SK-N-MC (cell line): ENCODE data around the gene ZNF407.

Experiments
- DNase-seq: peaks from one replicate; pipeline ENCODE4 v3.0.0-alpha.2; 2011; ENCODE audit warnings: low read depth, low spot score
- H3K27ac ChIP-seq: fragments of 200-600 bp; sonication (generic); 2 replicates; pipeline ENCODE4 v1.5.1; 2016; ENCODE audit warnings: mixed run types
- H3K36me3 ChIP-seq: fragments of 200-600 bp; sonication (generic); 2 replicates; pipeline ENCODE4 v1.6.1; 2017; ENCODE audit warnings: antibody characterized with exemption, low read length, mixed read lengths; ENCODE audit not compliant: insufficient read depth
- H3K4me3 ChIP-seq: fragments of 200-600 bp; sonication (generic); 2 replicates; pipeline ENCODE4 v1.5.1; 2016
- H3K9ac ChIP-seq: fragments of 200-600 bp; sonication (generic); 2 replicates; pipeline ENCODE4 v1.8.0; 2017; ENCODE audit warnings: mixed run types, mixed read lengths; ENCODE audit not compliant: insufficient read length
- H3K9me3 ChIP-seq: fragments of 200-600 bp; sonication (generic); 2 replicates; pipeline ENCODE4 v1.6.1; 2017; ENCODE audit warnings: low read depth, mild to moderate bottlenecking, antibody characterized with exemption, low read length, moderate library complexity, mixed read lengths
- EZH2 ChIP-seq: fragments of 200-600 bp; sonication (generic); IDR thresholded peaks from one replicate; pipeline ENCODE4 v1.6.1; 2017; ENCODE audit warnings: antibody characterized with exemption
- FOXP2 ChIP-seq: optimal IDR thresholded peaks from 2 replicates; pipeline ENCODE3; 2011; ENCODE audit warnings: mild to moderate bottlenecking, moderate library complexity; ENCODE audit not compliant: insufficient read depth; ENCODE audit errors: extremely low read length, control extremely low read depth
- POLR2AphosphoS5 ChIP-seq: IDR thresholded peaks from 2 replicates; pipeline ENCODE4 v1.6.1; 2012; ENCODE audit warnings: mild to moderate bottlenecking, low read depth, low read length, borderline replicate concordance

Gene ZNF407

DNA sequence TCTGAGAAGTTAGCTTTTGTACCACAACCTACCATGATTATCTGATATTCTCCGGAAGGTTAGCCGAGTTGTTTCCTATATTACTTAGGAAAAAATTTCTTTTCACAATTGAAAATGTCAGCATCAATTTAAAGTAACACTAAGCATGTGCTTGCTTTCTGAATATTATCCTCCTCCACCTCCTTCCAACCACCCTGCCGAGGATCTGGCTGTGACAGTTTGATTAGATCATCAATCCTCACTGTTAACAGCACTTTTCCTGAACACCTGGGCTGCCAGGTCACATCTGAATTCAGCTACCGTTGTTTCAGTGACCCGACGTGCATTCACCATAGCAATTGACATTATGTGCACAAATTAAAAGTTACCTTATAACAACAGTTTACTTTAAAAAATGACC is 207.0 kb downstream of the ZNF407 start:
- Histone ChIP-seq H3K36me3 (no peaks in the 10 kb centered on the region), H3K9ac (no peak overlapping the region), H3K9me3 (no peaks in the 10 kb centered on the region), H3K27ac (no peak overlapping the region), H3K4me3 (no peak overlapping the region)
- TF ChIP-seq EZH2 (no peak), POLR2AphosphoS5 (no peak), FOXP2 (no peak)
- DNase-seq: no peak

DNA sequence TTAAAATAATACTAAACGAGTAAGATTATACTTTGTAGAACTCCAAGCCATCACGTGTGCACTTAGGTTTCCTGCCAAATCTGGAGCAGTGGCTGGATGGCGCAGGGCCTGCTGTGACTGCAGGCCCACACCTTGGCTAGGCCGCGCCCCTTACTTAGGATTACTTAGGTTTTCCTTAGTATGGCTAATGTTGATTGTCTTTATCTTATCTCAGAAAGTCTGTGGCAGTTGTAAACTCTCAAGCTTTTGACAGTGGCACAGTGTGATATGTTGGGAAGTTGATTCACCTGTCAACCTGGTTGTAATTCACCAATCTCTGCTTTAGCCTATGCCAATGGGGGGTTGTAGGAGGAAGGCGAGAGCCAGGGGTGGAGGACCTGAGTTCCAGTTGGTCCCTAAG is 208.4 kb downstream of the ZNF407 start:
- DNase-seq: no peak
- no peak overlapping the region for H3K9ac ChIP-seq

DNA sequence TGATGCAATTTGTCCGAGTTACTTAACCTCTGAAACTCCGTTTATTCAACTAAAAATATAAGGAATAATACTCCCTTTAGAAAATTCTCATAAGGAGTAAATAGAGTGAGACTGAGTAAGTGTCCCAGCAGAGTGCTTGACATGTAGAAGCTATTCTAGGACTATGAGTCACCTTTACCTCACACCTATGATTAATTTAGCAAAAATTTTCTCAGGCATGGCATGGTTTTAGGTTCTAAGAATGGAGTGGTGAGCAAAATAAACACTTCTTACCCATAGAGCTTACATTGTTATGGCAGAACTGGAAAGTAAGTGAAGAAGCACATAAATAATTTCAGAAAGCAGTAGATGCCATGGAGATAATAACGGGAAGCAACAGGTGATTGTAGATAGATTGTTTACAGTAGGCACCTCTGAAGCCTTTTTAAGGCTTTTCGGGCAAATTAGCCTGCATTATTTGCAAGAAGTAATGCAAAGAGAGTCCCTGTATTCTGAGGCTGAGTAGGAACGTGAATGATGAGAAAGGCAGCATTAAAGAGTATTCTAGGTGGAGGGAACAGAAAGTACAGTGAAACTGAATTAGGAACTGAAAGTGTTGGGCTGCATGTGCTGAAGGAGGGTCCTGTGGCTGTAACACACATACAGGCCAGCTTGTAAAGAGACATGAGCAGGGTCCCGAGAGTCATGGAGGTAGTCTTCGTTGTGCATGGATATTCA is 209.2 kb downstream of the ZNF407 start:
- no peak overlapping the region for H3K9ac ChIP-seq

More for the DNA sequence above, 208.4 kb downstream of the ZNF407 start:
- Histone ChIP-seq H3K9me3 (no peaks in the 10 kb centered on the region), H3K27ac (no peak overlapping the region), H3K36me3 (no peaks in the 10 kb centered on the region), H3K4me3 (no peak overlapping the region)
- TF ChIP-seq POLR2AphosphoS5: no peak
- TF ChIP-seq EZH2: no peak
- no peak for TF ChIP-seq FOXP2

DNA sequence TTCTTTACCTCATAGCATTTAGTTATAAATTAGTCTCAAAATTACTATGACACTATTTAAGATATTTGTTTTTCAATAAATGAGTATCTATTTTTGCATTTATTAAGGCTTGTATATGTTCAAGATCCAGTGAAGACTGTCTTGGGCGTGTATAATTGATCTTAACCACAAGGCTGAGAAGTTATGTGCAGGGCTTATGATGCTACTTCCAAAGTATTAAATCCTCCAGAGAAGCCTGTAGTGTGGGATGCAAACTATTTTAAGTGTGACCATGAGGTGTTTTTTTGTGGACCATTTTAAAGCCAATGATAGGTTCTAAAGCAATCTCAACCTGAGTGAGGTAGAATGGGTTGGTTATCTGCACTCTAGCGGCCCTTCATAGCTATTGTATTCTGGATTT is 219.9 kb downstream of the ZNF407 start:
- H3K9me3 ChIP-seq: no peaks in the 10 kb centered on the region
- no peak for DNase-seq
- H3K36me3 ChIP-seq: no peaks in the 10 kb centered on the region
- H3K9ac ChIP-seq: no peak overlapping the region
- no peak for TF ChIP-seq POLR2AphosphoS5
- TF ChIP-seq EZH2: no peak
- TF ChIP-seq FOXP2: no peak
- H3K27ac ChIP-seq: no peak overlapping the region
- H3K4me3 ChIP-seq: no peak overlapping the region

More for the DNA sequence above, 209.2 kb downstream of the ZNF407 start:
- DNase-seq: no peak
- no peak overlapping the region for H3K4me3 ChIP-seq
- no peak for TF ChIP-seq FOXP2
- TF ChIP-seq EZH2: no peak
- no peak for TF ChIP-seq POLR2AphosphoS5
- H3K9me3 ChIP-seq: no peaks in the 10 kb centered on the region
- no peaks in the 10 kb centered on the region for H3K36me3 ChIP-seq
- H3K27ac ChIP-seq: no peak overlapping the region

DNA sequence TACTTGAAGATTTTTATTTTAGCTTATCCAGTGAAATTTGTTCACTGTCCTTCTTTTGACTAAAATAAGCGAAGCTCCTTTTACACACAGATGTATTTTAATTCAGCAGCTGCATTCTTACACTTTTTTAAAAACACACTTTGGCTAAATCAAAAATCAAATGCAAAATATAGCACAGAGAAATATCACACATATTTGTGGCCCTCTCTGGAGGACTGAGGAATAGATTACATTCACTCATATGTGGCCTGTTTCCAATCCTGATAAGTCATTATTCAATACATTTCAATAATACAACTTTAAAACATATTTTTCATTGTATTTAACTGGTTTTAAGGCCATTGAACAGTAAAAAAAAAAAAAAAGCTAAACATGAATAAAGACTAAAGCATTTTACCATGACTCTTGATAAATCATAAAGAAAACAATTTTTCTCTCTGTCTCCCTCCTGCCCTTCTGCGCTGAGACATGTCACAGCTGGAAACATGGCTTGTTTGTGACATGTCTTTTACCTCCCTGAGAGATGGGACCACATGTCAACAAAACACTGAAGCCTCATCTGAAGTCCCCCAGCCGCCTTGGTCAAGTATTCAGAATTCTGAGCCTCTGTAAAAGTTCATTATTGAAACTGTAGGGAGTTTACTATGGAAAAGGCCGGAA is 221.0 kb downstream of the ZNF407 start:
- Histone ChIP-seq H3K4me3 (no peak overlapping the region), H3K36me3 (no peaks in the 10 kb centered on the region), H3K27ac (no peak overlapping the region), H3K9me3 (no peaks in the 10 kb centered on the region), H3K9ac (no peak overlapping the region)
- no peak for DNase-seq
- TF ChIP-seq FOXP2 (no peak), EZH2 (no peak), POLR2AphosphoS5 (no peak)

DNA sequence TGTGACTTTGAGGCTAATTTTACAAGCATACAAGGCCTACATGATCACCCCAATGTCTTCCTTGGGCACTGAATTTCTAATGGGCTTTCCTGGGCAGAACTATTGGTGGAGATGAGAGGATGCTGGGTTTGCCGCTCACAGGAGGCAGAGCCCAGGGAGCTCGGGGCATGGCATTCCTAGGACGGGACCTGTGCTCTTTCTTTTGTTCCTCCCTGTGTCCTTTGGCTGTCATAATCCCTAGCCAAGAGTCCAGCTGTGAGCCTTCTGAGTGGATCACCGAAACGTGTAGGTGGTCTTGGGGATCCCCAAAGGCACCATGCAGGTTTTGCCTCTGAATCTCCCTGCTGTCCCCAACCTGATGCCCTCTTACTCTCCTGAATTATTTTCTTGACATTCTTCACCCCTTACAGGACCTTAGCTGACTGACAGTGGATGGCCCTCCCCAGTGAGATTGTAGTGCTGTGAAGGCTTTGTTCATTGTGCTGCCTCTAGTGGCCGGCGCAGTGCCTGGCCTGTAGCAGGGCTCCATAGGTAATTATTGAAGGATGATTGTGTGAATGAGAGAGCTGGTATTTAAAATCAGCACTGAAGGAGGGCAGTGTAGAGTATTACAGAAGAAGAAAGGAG is 221.9 kb downstream of the ZNF407 start:
- H3K27ac ChIP-seq: no peak overlapping the region
- H3K9me3 ChIP-seq: no peaks in the 10 kb centered on the region
- no peak overlapping the region for H3K4me3 ChIP-seq
- H3K9ac ChIP-seq: no peak overlapping the region
- TF ChIP-seq POLR2AphosphoS5 (no peak), EZH2 (no peak), FOXP2 (no peak)
- no peaks in the 10 kb centered on the region for H3K36me3 ChIP-seq
- no peak for DNase-seq

DNA sequence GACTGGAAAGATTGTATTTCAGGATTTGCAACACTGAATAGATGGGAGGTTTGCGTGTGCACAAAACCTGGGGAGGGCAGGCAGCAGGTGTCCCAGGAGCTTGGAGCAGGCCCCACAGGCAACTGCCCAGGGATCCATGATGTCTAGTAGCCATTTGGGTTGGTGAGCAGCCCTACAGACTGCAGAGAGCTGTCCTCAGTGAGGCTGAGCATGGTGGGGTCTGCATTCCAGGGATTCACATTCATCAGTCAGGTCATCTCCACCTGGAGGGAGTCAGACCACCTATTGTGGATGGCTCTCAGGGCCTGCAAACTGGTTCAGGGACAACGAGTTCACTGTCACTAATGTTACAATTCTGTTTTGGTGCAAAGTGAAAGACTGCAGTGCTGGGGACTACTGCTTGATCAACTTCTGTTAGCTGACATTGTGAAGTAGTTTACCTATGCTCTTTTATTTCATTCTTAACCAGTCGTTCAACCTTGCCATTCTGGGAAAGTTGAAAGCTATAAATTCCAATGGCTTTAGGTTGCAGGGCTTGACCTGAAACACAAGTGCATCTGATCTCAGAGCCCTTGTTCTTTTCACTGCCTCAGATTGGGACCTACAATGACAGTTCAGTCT is 222.6 kb downstream of the ZNF407 start:
- H3K36me3 ChIP-seq: no peaks in the 10 kb centered on the region
- no peak overlapping the region for H3K9ac ChIP-seq
- DNase-seq: no peak
- no peak overlapping the region for H3K4me3 ChIP-seq
- TF ChIP-seq POLR2AphosphoS5 (no peak), EZH2 (no peak), FOXP2 (no peak)
- no peaks in the 10 kb centered on the region for H3K9me3 ChIP-seq
- H3K27ac ChIP-seq: no peak overlapping the region

DNA sequence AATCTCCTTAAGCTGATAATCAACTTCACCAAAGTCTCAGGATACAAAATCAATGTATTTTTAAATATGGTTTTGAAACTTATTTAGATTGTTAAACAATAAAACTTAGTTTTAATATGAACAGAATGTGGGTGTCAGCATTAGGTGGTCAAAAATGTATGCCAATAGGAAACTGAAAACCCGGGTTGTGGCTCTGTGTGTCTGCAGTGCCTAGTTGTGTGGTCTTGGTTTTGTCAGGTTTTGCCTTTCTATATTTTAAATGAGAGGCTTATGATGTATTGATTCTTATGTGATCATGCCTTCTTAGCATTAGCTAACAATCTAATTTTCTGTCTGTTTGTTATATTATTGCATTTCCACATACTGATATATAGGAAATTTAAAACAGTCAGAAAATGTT is 227.8 kb downstream of the ZNF407 start:
- Histone ChIP-seq H3K36me3 (no peaks in the 10 kb centered on the region), H3K27ac (no peak overlapping the region), H3K9ac (no peak overlapping the region), H3K9me3 (no peaks in the 10 kb centered on the region), H3K4me3 (no peak overlapping the region)
- no peak for DNase-seq
- TF ChIP-seq EZH2: no peak
- no peak for TF ChIP-seq POLR2AphosphoS5
- no peak for TF ChIP-seq FOXP2
